Vagina (tissue), 2 donors: Measurements from ENCODE around the gene ZNF2.

Experiments used
- CTCF ChIP-seq, 3 experiments: fragments of 450-650 bp in 2 of 3; fragments of 200-600 bp in 1 of 3; sonication (generic) in 1 of 3; IDR thresholded peaks; one replicate each; pipeline ENCODE4 v1.5.1; 2017 to 2019; ENCODE audit warnings: antibody characterized with exemption in 3 of 3, mild to moderate bottlenecking in 2 of 3, moderate library complexity in 2 of 3
- POLR2A ChIP-seq, 2 donors: fragments of 450-650 bp; IDR thresholded peaks; one replicate each; pipeline ENCODE4 v1.6.1; 2017; ENCODE audit warnings: antibody characterized with exemption in 2 of 2, mild to moderate bottlenecking in 2 of 2, moderate library complexity in 2 of 2

GRCh38 chr2:95171902-95172301 is 6.3 kb downstream of the ZNF2 start:
- TF ChIP-seq POLR2A (IDR thresholded peaks at IDR 0.05) (no peak), CTCF (IDR thresholded peaks at IDR 0.05) (no peak)
